Cortex of kidney (tissue), 1 donor: ENCODE data around the gene CNKSR2.

ENCODE experiments used
- DNase-seq: peaks from one replicate; lab custom pipeline; 2025; lab: John Stamatoyannopoulos, UW

The CNKSR2 gene

DNA sequence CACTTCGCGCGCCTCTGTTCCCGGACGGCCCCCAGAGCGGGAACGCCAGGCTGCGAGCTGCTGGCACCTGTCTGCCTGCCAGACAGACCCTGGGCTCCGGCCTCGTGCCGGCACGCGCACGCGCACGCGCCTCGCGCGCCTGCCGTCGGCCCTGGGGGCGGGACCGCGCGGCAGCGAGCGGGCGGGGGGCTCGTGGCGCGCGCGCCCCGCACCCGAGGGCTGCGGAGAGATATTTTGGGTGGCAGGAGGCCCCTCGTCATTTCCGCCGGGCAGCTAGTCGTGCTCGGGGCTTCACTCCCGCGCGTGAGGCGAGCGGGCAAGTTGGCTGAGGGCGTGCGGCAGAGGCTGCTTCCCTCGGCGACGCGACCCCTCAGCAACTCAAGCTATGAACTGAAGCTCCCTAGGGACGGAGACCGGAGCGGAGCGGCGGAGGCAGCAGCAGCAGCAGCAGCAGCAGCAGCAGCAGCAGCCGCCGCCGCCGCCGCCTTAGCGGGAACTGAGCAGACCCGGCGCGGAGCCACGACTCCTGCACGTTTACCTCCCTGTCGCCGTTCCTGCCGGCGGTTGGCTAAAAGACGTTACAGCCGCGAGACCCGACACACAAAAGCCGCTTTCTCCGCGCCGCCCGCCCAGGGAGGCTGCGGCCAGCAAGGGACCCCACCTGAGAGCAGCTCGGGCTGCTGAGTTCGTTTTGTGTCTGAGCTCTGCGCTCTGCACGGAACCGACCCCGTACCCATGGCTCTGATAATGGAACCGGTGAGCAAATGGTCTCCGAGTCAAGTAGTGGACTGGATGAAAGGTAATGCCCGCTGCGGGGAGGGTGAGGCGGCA, at the start of gene CNKSR2:
CNKSR2 (plus strand) TSS at position 256 of the 831 bp plus-strand sequence; CDS start at position 736, 480 bp downstream.
- DNase-seq = no peak

DNA sequence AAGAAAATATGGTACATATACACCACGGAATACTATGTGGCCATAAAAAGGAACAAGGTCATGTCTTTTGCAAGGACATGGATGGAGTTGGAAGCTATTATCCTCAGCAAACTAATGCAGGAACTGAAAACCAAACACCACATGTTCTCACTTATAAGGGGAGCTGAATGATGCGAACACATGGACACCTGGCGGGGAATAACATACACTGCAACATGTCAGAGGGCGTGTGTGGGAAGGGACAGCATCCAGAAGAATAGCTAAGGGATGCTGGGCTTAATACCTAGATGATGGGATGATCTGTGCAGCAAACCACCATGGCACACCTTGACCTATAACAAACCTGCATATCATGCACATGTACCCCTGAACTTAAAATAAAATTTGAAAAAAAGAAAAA, 19.5 kb upstream of the CNKSR2 start:
- no peak for DNase-seq

DNA sequence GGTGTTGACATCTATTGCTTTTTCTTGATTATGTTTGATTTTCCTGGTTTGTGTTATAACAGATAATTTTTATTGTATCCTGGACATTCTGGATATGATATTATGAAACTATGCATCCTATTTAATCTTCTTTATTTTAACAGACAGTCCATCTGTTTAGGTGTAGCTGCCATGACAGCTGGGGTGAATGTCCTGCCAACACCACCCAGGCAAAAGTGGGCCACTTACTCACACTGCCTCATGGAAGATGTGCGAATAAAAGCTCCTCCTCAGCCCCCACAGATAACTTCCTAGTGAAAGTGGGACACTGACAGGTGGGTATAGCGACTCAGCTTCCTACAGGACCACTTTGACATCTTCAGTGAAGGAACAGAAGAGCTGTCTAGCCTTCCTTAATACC, 18.4 kb upstream of the CNKSR2 start:
- no peak for DNase-seq

DNA sequence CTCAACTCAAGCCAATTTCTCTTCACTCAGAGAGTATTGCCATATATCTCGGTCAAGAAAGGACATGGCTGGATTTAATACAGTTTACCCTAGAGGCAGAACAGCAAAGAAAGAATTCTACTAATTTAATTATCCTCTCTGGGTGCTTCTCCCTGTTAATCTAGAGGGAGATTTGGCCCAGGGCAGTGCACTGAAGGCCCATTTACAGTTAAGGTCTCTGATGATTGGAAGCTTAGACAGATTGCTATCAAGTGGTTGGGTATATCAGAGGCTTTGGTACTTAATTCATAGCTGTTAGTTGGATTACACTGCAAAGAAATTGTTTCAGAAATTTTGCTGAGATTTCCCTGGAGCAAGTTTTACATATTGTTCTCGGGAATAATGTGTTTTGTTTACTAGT, 4.6 kb upstream of the CNKSR2 start:
- no peak for DNase-seq

DNA sequence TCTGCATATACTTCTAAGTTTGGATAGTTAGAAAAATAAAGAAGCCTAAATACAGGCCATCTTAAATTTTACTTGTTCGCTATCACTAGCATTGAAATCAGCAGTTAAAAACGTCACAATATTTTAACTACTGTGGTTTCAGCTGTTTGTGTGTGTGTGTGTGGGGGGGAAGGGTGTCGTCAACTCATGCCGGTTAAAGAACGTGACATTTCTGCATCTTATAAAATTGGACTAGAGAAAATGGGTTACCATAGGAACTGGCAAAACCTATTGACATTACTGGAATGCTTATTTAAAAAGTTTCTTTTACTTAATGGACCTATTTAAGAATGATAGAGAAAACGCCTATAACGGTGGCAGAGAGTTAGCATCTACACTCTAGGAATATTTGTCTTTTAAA, 1.2 kb upstream of the CNKSR2 start:
- no peak for DNase-seq

DNA sequence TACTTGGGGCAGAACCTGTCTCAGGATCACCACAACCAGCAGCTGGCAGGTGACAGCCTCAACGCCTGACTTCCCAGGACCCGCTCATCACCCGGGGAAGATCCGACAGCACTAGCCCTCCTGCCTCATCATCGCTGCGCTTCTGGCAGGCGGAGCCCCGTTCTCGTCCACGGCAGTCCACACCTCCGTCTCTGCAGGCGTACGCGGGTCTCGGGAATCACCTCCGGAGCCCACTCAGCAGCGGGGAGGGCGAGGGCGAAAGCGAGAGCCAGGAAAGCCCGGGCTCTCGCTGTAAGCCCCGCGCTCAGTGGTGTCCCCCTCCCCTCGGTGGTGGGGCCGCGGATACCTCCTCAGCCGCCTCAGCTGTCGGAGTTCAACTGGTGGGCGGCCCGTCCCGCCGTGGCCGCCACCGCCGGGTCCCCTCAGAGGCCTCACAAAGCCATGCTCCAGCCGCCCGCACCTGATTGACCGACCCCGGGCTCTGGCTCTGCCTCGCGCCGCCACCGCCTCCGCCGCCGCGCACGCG, 518 bp upstream of the CNKSR2 start:
- DNase-seq = no peak

DNA sequence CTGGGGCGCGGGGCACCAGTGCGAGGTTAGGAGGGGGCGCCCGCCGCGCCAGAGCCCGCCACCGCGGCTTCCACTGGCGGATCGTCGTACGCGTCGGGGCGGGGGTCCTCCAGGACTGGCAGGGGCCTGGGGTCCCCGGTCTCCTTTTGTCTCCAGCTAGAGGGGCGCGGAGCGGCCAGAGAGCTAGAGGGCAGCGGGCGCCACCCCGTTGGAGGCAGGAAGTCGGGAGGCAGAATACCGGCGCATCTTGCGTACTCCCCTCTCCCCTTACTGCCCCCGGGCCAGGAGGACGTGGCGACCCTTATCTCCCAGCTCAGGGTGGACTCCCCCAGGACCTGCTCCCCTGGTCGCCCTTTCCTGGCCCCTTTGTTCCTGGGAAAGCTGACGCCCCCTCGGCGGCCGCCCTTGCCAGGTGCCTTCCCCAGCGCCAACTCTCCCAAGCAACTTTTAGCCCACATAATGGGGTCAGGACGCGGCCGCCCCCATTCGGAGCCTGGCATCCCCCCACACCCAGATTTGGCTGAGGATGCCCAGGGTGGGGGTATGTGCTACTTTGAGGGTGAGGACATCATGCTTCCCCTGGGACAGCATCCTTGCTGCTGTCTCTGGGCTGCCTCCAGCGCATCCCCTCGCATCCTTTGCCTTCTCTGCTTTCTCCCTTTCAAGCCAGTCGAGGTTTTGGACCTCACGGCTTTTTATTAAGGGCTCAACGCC, 933 bp downstream of the CNKSR2 start:
- DNase-seq = no peak

DNA sequence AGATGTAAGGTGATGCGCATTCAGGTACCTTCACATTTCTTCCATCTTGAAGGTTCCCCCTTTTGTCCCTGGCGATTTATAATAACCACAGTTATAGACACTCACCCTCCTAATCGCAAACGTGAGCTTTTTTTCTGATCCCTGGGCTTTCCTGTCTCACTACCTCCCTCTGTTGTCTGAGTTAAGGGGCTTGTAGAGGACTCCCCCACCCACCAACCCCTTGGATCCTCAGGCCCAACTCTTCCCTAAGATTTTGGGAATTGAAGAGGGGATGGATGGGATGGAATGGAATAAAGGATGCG, 1.4 kb downstream of the CNKSR2 start:
- no peak for DNase-seq

DNA sequence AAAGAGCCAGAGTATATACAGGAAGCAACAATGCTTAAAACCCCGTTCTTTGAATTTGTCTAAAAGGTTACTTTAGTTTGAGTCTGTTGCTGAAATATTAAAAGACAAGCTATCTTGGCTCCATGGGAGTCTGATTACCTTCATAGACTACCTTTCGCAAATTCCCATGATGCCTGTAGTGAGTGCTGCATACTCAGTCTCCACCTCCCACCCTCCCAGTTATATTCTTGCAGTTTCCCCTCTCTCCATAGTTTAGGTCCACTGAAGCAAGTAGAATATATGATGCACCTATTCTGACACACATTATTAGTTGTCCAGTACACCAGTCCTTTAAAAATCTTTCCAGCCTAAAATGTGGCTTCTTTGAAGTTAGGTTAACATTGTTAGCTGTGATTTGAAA, 2.4 kb downstream of the CNKSR2 start:
- no peak for DNase-seq

DNA sequence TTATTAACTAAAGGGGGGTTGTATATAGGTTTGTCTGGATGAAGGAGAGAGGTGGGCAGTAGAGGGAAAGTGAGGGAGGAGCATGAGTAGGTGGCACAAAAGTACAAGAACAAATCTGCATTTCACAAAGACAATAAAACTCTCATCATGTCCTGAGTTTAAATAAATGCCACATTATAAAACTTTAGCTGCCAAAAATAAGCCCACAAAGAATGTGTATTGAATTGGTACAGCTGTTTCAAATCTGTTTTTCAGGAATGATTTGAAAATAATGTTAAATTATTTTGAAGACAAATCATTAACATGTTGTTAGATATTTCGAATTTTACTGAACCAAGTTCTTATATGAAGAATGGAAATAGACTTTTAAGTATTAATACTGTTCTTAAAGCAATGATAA, 5.8 kb downstream of the CNKSR2 start:
- DNase-seq = no peak

DNA sequence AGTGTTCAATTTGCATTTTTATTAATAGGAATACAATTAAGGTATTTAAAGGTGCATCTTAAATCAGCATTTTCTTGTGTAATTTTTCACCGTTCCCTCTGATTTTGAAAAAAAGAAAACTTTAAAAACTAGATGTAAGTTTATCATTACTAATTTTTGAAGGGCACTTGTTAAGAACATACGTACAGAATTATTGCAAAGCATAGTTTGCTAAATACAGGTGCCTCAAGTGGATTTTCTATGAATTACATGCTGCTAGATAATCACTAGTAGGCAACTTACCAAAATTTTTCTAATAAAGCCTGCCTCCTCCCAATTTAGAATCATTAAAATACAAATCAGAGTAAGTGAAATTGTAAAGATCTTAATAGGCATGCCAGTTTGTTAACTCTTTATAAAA, 8.5 kb downstream of the CNKSR2 start:
- no peak for DNase-seq

DNA sequence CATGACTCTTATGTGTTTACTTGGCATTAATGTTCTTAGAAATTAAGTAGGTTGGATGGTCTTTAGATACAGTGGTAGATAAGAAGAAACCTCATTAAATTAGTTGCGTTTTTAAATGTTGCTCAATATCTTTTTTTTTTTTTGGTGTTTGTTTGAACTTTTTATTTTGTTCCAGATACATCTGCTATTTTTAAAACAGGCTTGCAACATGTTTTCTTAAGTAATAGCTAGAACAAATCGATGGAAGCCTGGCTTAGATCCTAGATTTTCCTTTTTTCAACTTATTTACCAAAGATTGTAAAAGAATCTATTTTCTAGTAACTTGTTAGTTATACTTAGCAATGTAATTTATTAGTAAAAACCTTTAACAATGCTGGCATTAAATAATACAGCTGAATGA, 9.3 kb downstream of the CNKSR2 start:
- no peak for DNase-seq

DNA sequence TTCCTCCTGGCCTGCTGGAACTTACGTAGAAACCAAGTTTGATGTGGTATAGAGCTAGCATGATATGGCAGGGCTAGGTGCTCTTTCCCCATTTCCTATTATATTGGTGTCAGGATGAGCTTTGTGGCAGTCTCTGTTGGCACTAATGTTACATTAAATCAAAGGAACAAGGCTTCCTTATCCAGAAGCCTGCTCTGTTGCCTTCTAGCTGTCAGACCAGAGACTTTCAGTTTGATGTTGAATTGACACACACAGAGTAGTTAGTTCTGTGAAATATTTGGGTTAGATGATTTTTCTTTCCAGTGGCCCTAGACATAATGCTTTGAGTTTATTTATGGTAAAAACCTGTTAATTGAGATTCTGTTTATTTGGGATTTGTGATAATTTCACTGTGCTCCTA, 10.0 kb downstream of the CNKSR2 start:
- DNase-seq = no peak

DNA sequence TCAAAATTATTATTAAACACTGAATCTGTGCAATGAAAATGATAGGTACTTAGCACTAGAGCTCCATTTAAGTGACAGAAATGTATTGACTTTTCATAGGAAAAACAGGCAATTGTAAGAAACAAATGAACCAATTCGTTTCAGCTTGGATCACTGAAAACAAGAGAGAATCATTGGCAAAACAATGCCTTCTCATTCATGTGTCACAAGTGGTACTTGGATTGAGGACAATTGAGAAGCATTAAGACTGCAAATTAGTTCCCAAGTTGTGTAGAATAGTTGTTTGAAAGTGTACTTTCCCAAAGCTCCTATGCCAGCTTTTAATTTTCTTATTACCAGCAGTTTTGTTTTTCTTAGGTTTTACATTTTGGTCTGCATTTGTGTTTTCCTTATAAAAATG, 20.6 kb downstream of the CNKSR2 start:
- no peak for DNase-seq

DNA sequence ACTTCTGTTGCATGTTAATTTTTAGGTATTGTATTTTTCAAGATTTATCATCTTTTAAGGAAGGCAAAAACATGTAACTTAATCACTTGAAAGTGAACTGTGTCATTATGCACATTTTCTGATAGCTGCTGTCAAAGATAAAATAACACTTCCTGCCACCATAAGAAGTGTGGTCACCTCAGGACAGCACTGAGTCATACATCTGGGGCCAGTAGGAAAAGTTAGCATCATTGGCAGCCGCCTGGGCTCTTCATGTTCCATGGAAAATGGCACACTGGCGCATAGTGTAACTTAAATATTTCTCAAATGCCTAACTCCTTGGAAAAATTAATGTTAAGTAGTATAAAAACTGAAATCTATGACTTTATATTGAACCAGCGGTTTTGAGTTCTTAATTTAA, 24.2 kb downstream of the CNKSR2 start:
- no peak for DNase-seq

DNA sequence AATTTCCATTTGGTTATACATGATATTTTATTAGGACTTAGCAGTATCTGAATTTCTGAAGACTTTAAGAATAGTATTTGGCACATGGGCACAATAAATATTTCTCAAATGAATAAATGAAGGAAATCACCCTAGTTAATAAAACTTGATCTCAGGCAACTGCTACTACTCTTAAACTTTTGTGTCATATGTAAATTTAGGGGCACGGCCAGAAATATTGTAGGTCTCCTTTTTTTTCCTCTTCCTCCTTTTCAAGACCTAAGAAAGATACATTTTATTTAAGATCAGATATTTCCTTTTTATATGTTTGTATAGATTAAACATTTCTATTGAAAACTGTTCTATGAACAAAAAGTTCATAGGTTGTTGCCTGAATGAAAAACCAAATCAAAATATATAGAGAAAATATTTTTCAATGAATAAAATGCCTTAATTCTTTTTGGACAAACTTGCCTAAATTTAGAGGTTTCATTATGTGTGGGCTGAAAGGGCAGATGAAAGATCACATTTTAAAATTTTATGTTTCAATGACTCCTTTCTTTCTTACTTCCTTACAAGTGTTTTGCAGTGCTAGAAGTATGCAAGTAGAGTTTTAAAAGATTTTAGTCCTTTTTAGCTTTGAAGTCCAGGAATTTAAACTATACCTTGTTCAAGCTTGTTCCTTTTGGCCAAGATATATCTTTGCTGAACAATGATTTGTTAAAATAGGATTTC, 26.3 kb downstream of the CNKSR2 start:
- no peak for DNase-seq

DNA sequence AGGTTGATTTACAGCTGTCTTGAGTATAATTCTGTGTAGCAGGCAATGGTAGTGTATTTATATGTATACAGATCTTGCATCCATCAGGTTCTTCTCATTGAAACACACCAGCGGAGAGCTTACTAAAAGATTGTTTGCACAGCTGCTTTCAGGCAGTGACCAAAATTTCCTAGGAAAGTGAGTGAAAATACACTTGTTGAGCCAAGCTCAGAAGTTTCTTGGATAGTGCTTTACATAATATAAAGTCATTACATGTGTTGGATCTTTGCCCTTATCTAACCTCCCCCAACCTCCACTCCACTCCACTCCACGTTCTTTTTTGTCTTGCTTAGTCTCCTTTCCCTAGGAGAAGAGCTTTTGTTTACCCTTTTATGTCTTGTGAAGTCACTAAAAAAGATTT, 34.1 kb downstream of the CNKSR2 start:
- DNase-seq = no peak

DNA sequence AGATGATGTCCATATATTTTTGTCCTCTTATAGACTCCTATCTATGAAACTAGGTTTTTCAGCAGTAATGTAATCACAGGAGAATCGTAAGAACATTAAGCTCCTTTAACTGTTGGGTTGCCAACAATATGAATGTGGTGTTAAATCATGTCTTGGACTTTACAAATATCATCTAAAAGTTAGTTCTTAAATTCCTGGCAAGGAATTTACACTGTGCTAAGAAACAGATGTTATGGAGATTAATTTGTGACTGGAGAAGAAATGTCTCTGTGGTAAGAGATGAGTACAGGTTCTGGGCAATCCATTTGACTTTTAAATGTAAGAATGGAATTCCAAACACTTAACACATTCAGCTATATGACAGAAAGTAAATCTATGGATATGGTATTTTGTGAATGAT, 34.6 kb downstream of the CNKSR2 start:
- no peak for DNase-seq

DNA sequence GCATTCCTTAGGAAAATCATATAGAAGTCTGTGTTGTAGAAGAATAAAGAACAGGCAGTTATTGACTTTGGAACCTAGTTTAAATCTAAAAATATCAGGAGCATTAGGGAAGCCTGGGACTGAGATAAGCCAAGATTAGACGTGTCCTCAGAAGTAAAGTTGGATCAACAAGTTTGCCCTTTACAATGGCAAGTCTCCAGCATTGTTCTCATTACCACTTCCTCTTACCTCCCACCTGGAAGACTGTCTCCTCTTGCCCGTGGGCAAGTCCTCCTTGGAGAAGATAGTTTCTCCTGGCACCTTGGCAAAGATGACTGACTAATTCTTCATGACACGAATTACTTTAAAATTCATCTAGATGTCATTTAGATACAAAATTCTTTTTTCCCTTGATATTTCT, 37.8 kb downstream of the CNKSR2 start:
- no peak for DNase-seq

DNA sequence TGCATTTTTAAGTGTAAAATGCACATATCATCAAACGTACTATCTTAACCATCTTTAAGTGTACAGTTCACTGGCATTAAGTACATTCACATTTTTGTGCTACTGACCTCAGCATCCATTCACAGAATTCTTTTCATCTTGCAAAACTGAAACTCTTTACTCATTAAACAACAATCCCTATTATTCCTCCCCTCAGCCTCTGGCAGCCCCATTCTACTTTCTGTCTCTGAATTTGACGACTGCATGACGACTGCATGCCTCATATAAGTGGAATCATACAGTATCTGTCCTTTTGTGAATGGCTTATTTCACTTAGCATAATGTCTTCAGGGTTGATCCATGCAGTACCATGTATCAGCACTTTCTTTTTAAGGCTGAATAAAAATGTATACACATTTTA, 38.7 kb downstream of the CNKSR2 start:
- no peak for DNase-seq

DNA sequence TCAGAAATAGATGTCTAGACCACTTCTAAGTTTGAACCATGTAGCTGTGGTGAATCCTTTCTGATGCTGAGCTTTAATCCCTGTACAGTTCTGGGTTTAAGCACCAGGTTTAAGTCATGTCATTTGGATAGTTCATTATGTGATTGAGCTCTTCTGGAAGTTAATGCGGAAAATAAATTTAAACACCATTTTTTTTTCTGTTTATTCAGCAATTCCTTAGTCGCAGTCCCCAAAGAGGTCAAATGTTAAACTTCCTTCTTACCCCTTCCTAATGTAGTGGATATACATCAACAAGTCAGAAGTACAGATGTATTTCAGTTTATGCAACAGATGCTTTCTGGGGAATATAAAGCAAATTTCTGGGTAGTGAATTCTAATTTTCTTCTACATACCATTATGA, 52.9 kb downstream of the CNKSR2 start:
- no peak for DNase-seq

DNA sequence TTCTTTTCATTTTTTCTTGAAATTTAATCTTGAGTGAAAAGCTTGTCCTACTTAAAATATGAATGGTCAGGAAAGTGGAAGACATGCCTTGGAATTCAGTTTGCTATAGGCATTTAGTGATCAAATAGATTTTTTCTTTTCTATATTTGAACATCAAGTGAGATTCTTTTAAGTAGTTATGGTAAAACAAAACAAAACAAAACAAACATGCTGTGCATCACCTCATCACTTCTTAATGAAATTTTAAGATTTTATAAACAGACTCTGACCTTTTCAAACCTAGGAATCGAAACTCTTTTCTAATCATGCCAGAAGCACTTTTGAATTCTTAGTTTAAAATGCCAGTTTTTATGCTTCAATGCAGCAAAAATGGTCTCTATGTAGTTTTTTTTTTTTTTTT, 62.8 kb downstream of the CNKSR2 start:
- DNase-seq = no peak

DNA sequence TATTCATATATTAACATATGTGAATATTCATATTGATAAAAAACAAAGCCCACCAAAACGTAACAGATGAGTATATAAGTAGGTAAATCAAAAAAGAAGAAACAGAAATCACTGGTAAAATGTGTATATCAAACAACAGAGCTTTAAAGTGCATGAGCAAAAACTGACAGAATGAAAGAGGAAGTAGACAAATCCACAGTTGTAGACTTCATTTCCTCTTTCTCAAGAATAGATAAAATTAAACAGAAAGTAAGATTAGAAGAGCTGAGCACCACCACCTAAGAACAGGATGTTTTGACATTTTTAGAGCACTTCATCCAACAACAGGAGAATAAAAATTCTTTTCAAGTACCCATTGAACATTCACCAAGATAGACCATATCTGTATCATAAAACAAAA, 64.6 kb downstream of the CNKSR2 start:
- no peak for DNase-seq
